Measurements from ENCODE around the gene BPIFB3. TPM values are rescaled to one million over a fixed set of nuclear protein-coding genes. Genes with fewer than 3 reads are reported as not detected.

The BPIFB3 gene
- total RNA-seq, 1 donor from 2014 or later = not detected

- TF ChIP-seq CTCF (IDR thresholded peaks at IDR 0.05; ENCODE audit: partially characterized antibody, unreplicated experiment) = no peak
- Mint-ChIP-seq H3K4me1 (ENCODE audit: low read depth, unreplicated experiment) (no peaks in the 10 kb centered on the region), H3K36me3 (ENCODE audit: unreplicated experiment) (no peaks in the 10 kb centered on the region), H3K4me3 (ENCODE audit: unreplicated experiment) (no peak overlapping the region), H3K27ac (ENCODE audit: unreplicated experiment) (no peak overlapping the region), H3K27me3 (ENCODE audit: unreplicated experiment) (peaks cover 6% of the 10 kb centered on the region), H3K9me3 (ENCODE audit: unreplicated experiment) (peaks cover 2% of the 10 kb centered on the region)
- DNase-seq = no peak
These were observed 16.7 kb downstream of the BPIFB3 start for GRCh38 chr20:33070111-33071053.

GRCh38 chr20:33071198-33071597 lies 17.5 kb downstream of the BPIFB3 start:
- Mint-ChIP-seq H3K4me1 (ENCODE audit: low read depth, unreplicated experiment) (no peaks in the 10 kb centered on the region), H3K27me3 (ENCODE audit: unreplicated experiment) (peaks cover 6% of the 10 kb centered on the region), H3K9me3 (ENCODE audit: unreplicated experiment) (peaks cover 2% of the 10 kb centered on the region), H3K4me3 (ENCODE audit: unreplicated experiment) (no peak overlapping the region), H3K27ac (ENCODE audit: unreplicated experiment) (no peak overlapping the region), H3K36me3 (ENCODE audit: unreplicated experiment) (no peaks in the 10 kb centered on the region)
- DNase-seq = no peak
- no peak for TF ChIP-seq CTCF (IDR thresholded peaks at IDR 0.05; ENCODE audit: partially characterized antibody, unreplicated experiment)

- Mint-ChIP-seq H3K27me3 (ENCODE audit: unreplicated experiment) (peaks cover 6% of the 10 kb centered on the region), H3K4me1 (ENCODE audit: low read depth, unreplicated experiment) (no peaks in the 10 kb centered on the region), H3K27ac (ENCODE audit: unreplicated experiment) (no peak overlapping the region), H3K4me3 (ENCODE audit: unreplicated experiment) (no peak overlapping the region), H3K36me3 (ENCODE audit: unreplicated experiment) (no peaks in the 10 kb centered on the region), H3K9me3 (ENCODE audit: unreplicated experiment) (peaks cover 2% of the 10 kb centered on the region)
- DNase-seq = no peak
- no peak for TF ChIP-seq CTCF (IDR thresholded peaks at IDR 0.05; ENCODE audit: partially characterized antibody, unreplicated experiment)
These were observed 18.7 kb downstream of the BPIFB3 start for GRCh38 chr20:33072362-33072761.

- peaks cover 2% of the 10 kb centered on the region for H3K9me3 Mint-ChIP-seq (ENCODE audit: unreplicated experiment)
- H3K4me1 Mint-ChIP-seq (ENCODE audit: low read depth, unreplicated experiment) = no peaks in the 10 kb centered on the region
- no peak for TF ChIP-seq CTCF (IDR thresholded peaks at IDR 0.05; ENCODE audit: partially characterized antibody, unreplicated experiment)
- H3K36me3 Mint-ChIP-seq (ENCODE audit: unreplicated experiment) = no peaks in the 10 kb centered on the region
- no peak overlapping the region for H3K27ac Mint-ChIP-seq (ENCODE audit: unreplicated experiment)
- no peak overlapping the region for H3K4me3 Mint-ChIP-seq (ENCODE audit: unreplicated experiment)
- DNase-seq = no peak
- H3K27me3 Mint-ChIP-seq (ENCODE audit: unreplicated experiment) = peaks cover 6% of the 10 kb centered on the region
These were observed 19.1 kb downstream of the BPIFB3 start for GRCh38 chr20:33072813-33073212.

GRCh38 chr20:33074675-33075074 lies 21.0 kb downstream of the BPIFB3 start:
- TF ChIP-seq CTCF (IDR thresholded peaks at IDR 0.05; ENCODE audit: partially characterized antibody, unreplicated experiment) = no peak
- Mint-ChIP-seq H3K4me1 (ENCODE audit: low read depth, unreplicated experiment) (no peaks in the 10 kb centered on the region), H3K9me3 (ENCODE audit: unreplicated experiment) (peaks cover 2% of the 10 kb centered on the region), H3K4me3 (ENCODE audit: unreplicated experiment) (no peak overlapping the region), H3K36me3 (ENCODE audit: unreplicated experiment) (no peaks in the 10 kb centered on the region), H3K27ac (ENCODE audit: unreplicated experiment) (no peak overlapping the region), H3K27me3 (ENCODE audit: unreplicated experiment) (peaks cover 3% of the 10 kb centered on the region)
- DNase-seq = no peak

All from glutamatergic neuron (in vitro differentiated cells).